HCT116 (cell line): ENCODE results near the gene AK5. TPM values are rescaled to one million over a fixed set of nuclear protein-coding genes. Genes with fewer than 3 reads are reported as not detected.

Experiments
- ATAC-seq: fragments of 200-7000 bp; cut with Tn5 transposase; 2 replicates; pipeline ENCODE4 v1.9.1; 2020; ENCODE audit warnings: mild to moderate bottlenecking, moderate library complexity
- BruUV-seq: library from RNA; stranded (reverse); fragments of 400-500 nt; replicated peaks from 2 replicates; lab custom pipeline; 2021; lab: Mats Ljungman, UMichigan
- CTCF ChIA-PET: fragments of 300-600 bp; sonication (Branson Sonifier 250); formaldehyde crosslinking; loops from one replicate; lab custom pipeline; 2021; ENCODE audit warnings: antibody characterized with exemption; lab: Charles Lee
- POLR2A ChIA-PET: fragments of 300-600, 350-600 bp; sonication (Branson Sonifier 250); formaldehyde crosslinking; loops from one replicate; lab custom pipeline; 2021; ENCODE audit warnings: antibody characterized with exemption; lab: Charles Lee
- RAD21 ChIA-PET, 2 experiments: fragments of 300-600 bp; sonication (Branson Sonifier 250); formaldehyde crosslinking; loops; one replicate each; lab custom pipeline; 2023; ENCODE audit warnings: low total read pairs in 2 of 2; ENCODE audit not compliant: uncharacterized antibody in 2 of 2, unreplicated experiment in 2 of 2, low non-redundant PET in 1 of 2; lab: Charles Lee
- DNase-seq: peaks from one replicate; pipeline ENCODE4 v3.0.0-alpha.2; 2010; ENCODE audit warnings: low read depth, low spot score
- H2AFZ ChIP-seq: fragments of 200-600 bp; shearing (Covaris generic), sonication (generic); 2 replicates; pipeline ENCODE4 v1.6.1; 2017; ENCODE audit warnings: low read depth, mixed run types, mixed read lengths, antibody characterized with exemption, low read length; ENCODE audit not compliant: poor library complexity, severe bottlenecking
- H3K27ac ChIP-seq: 2 replicates; pipeline ENCODE4 v1.5.1; 2012; ENCODE audit warnings: low read depth, low read length
- H3K27me3 ChIP-seq: fragments of 200-600 bp; sonication (generic); 2 replicates; pipeline ENCODE4 v1.6.1; 2016; ENCODE audit warnings: mixed run types, low read length, mixed read lengths; ENCODE audit not compliant: insufficient read depth
- H3K36me3 ChIP-seq, 2 experiments: fragments of 200-500 bp in 1 of 2; fragments of 200-600 bp in 1 of 2; sonication (Bioruptor generic) in 1 of 2; sonication (generic) in 1 of 2; 2 replicates each; pipeline versions ENCODE4 v1.5.1 to v1.6.1; 2014 to 2016; ENCODE audit warnings: low read length in 2 of 2, inconsistent platforms in 1 of 2, mixed read lengths in 1 of 2, mixed run types in 1 of 2; ENCODE audit not compliant: insufficient read depth in 2 of 2, control insufficient read depth in 1 of 2
- H3K4me1 ChIP-seq, 2 experiments: fragments of 200-600 bp in 1 of 2; sonication (generic) in 1 of 2; 2 replicates each; pipeline versions ENCODE4 v1.5.1 to v1.6.1; 2012 to 2017; ENCODE audit warnings: low read length in 2 of 2, inconsistent platforms in 1 of 2, mild to moderate bottlenecking in 1 of 2, mixed read lengths in 1 of 2, mixed run types in 1 of 2, moderate library complexity in 1 of 2; ENCODE audit not compliant: insufficient read depth in 2 of 2, control insufficient read depth in 1 of 2
- H3K4me2 ChIP-seq: fragments of 200-600 bp; sonication (generic); 2 replicates; pipeline ENCODE4 v1.6.1; 2017; ENCODE audit warnings: mixed run types, low read length, mixed read lengths
- H3K4me3 ChIP-seq, 2 experiments: fragments of 200-600 bp in 1 of 2; sonication (generic) in 1 of 2; replicated peaks in 1 of 2; 2 replicates each; pipeline ENCODE4 v1.5.1; 2011 to 2016; ENCODE audit warnings: low read length in 2 of 2, control low read depth in 1 of 2, low read depth in 1 of 2, mild to moderate bottlenecking in 1 of 2, mixed read lengths in 1 of 2, mixed run types in 1 of 2
- H3K79me2 ChIP-seq: fragments of 200-600 bp; sonication (generic); 2 replicates; pipeline ENCODE4 v1.6.1; 2017; ENCODE audit warnings: mild to moderate bottlenecking, mixed run types, low read length, moderate library complexity, mixed read lengths; ENCODE audit not compliant: insufficient read depth
- H3K9ac ChIP-seq: fragments of 200-600 bp; sonication (generic); 2 replicates; pipeline ENCODE4 v1.6.1; 2016; ENCODE audit warnings: low read length, mixed read lengths
- H3K9me2 ChIP-seq: fragments of 200-600 bp; sonication (generic), shearing (Covaris generic); 2 replicates; pipeline ENCODE4 v1.6.1; 2017; ENCODE audit warnings: mixed run types, mild to moderate bottlenecking, moderate library complexity; ENCODE audit not compliant: insufficient read depth
- H3K9me3 ChIP-seq, 2 experiments: fragments of 200-500 bp in 1 of 2; fragments of 200-600 bp in 1 of 2; sonication (Bioruptor generic) in 1 of 2; sonication (generic) in 1 of 2; 2 replicates each; pipeline ENCODE4 v1.6.1; 2014 to 2017; ENCODE audit warnings: low read length in 2 of 2, mixed read lengths in 2 of 2, inconsistent platforms in 1 of 2, low read depth in 1 of 2, mild to moderate bottlenecking in 1 of 2, mixed run types in 1 of 2, moderate library complexity in 1 of 2; ENCODE audit not compliant: control insufficient read depth in 1 of 2, insufficient read depth in 1 of 2
- H4K20me1 ChIP-seq: fragments of 200-600 bp; sonication (generic), shearing (Covaris generic); 2 replicates; pipeline ENCODE4 v1.6.1; 2017; ENCODE audit warnings: mixed run types, mild to moderate bottlenecking, moderate library complexity; ENCODE audit not compliant: insufficient read depth
- CBX3 ChIP-seq: IDR thresholded peaks from 2 replicates; pipeline ENCODE4 v1.6.1; 2012; ENCODE audit warnings: low read depth
- EGR1 ChIP-seq: IDR thresholded peaks from 2 replicates; pipeline ENCODE4 v1.6.1; 2012; ENCODE audit warnings: low read depth
- EZH2 ChIP-seq: fragments of 200-600 bp; sonication (generic); IDR thresholded peaks from 2 replicates; pipeline ENCODE4 v1.6.1; 2017; ENCODE audit warnings: antibody characterized with exemption, mixed run types
- FOSL1 ChIP-seq: IDR thresholded peaks from 2 replicates; pipeline ENCODE4 v1.6.1; 2012; ENCODE audit warnings: low read depth
- JUND ChIP-seq: IDR thresholded peaks from 2 replicates; pipeline ENCODE4 v1.6.1; 2012
- POLR2A ChIP-seq: IDR thresholded peaks from 2 replicates; pipeline ENCODE4 v1.7.0; 2011; ENCODE audit warnings: borderline replicate concordance; ENCODE audit not compliant: insufficient read depth, insufficient read length; ENCODE audit errors: extremely low read depth
- SP1 ChIP-seq: IDR thresholded peaks from 2 replicates; pipeline ENCODE4 v1.6.1; 2012; ENCODE audit warnings: low read depth
- TCF7L2 ChIP-seq: IDR thresholded peaks from 2 replicates; pipeline ENCODE4 v1.7.0; 2011; ENCODE audit warnings: borderline replicate concordance, inconsistent platforms; ENCODE audit not compliant: insufficient read depth, insufficient read length; ENCODE audit errors: extremely low read depth
- ZNF274 ChIP-seq: fragments of 200-500 bp; sonication (Bioruptor generic); IDR thresholded peaks from 2 replicates; pipeline ENCODE4 v1.6.1; 2014; ENCODE audit warnings: mild to moderate bottlenecking, low read depth, low read length, inconsistent platforms
- intact Hi-C: fragments of 100-400 bp; cut with micrococcal nuclease; formaldehyde crosslinking; loops from 2 replicates; pipeline ENCODE4 v1.10.0; 2022
- total RNA-seq: library from RNA; stranded (reverse); gene quantifications from one replicate; pipeline ENCODE4 v1.2.1, GENCODE V29; 2021; ENCODE audit not compliant: unreplicated experiment
- TF ChIP-seq, protein P1 (sequence below): IDR thresholded peaks from 2 replicates; pipeline ENCODE4 v1.6.1; 2011; ENCODE audit warnings: mild to moderate bottlenecking, low read length, moderate library complexity; ENCODE audit not compliant: insufficient replicate concordance; ENCODE audit errors: extremely low read depth
- TF ChIP-seq, protein P2 (sequence below): IDR thresholded peaks from 2 replicates; pipeline ENCODE4 v1.6.1; 2012

The AK5 gene
- total RNA-seq, 1 experiment from 2014 or later: 0.22 TPM

GRCh38 chr1:77459881-77460280, 178.1 kb downstream of the AK5 start:
- POLR2A ChIA-PET: no interaction called here
- no peak overlapping the region for H3K4me2 ChIP-seq
- H3K36me3 ChIP-seq: no peaks in the 10 kb centered on the region
- RAD21 ChIA-PET: no interaction called here
- no TSS peak for BruUV-seq
- no peaks in the 10 kb centered on the region for H3K79me2 ChIP-seq
- H4K20me1 ChIP-seq: no peaks in the 10 kb centered on the region
- H2AFZ ChIP-seq: no peak overlapping the region
- no peak for TF ChIP-seq ZNF274
- no peak for TF ChIP-seq EZH2
- TF ChIP-seq SP1: no peak
- no peak for TF ChIP-seq POLR2A
- no peak for TF ChIP-seq FOSL1
- no peak for TF ChIP-seq JUND
- TF ChIP-seq, protein P1, sequence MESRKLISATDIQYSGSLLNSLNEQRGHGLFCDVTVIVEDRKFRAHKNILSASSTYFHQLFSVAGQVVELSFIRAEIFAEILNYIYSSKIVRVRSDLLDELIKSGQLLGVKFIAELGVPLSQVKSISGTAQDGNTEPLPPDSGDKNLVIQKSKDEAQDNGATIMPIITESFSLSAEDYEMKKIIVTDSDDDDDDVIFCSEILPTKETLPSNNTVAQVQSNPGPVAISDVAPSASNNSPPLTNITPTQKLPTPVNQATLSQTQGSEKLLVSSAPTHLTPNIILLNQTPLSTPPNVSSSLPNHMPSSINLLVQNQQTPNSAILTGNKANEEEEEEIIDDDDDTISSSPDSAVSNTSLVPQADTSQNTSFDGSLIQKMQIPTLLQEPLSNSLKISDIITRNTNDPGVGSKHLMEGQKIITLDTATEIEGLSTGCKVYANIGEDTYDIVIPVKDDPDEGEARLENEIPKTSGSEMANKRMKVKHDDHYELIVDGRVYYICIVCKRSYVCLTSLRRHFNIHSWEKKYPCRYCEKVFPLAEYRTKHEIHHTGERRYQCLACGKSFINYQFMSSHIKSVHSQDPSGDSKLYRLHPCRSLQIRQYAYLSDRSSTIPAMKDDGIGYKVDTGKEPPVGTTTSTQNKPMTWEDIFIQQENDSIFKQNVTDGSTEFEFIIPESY: no peak
- TF ChIP-seq TCF7L2: no peak
- no peak for TF ChIP-seq CBX3
- TF ChIP-seq, protein P2, sequence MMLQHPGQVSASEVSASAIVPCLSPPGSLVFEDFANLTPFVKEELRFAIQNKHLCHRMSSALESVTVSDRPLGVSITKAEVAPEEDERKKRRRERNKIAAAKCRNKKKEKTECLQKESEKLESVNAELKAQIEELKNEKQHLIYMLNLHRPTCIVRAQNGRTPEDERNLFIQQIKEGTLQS: no peak
- TF ChIP-seq EGR1: no peak
- ATAC-seq: no peak
- no peak for DNase-seq
- CTCF ChIA-PET: no interaction called here
- no peaks in the 10 kb centered on the region for H3K9me3 ChIP-seq
- H3K4me1 ChIP-seq: no peaks in the 10 kb centered on the region
- no peaks in the 10 kb centered on the region for H3K27me3 ChIP-seq
- intact Hi-C loops: no loop called here
- no peak overlapping the region for H3K9ac ChIP-seq
- H3K9me2 ChIP-seq: no peaks in the 10 kb centered on the region
- H3K4me3 ChIP-seq: no peak overlapping the region
- no peak overlapping the region for H3K27ac ChIP-seq
